ENCODE measurements around the gene LPO.

The LPO gene

DNA sequence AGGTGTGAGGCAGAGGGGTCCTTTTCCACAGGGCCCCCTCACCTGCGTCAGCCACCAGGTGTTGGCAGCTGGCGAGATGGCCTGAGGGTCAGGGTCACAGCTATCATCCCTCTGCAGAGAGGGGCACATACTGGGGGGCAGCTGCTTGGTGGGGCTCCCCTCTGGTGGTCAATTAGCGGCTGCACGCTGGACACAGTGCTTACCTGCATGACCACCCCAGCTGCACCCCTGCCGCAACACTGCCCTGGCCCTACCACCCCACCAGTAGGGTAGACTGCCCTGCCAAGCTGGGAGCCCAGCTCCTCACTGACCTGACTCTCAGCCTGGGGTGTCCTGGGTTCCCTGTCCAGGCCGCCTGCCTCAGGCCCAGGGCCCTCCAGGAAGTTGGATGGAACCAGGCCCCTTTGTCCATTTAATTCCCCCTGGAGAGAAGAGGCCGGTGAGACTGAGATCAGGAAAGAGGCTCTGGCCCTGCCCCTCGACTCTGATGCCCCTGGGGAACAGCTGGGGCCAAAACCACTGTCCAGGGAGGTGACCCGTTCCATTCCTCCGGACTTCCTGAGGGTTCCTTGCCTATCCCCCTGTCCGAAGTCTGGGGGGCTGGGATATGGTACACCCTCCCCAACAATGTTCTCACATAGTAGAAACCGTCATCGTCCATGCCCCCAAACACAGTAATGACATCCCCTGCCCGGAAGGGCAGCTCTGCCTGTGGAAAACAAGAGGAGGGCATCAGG is 66.5 kb downstream of the LPO start:
- TF ChIP-seq ZFP30 (CRISPR knock-in tag; IDR thresholded peaks at IDR 0.05): no peak
- TF ChIP-seq PPARA (CRISPR knock-in tag; IDR thresholded peaks at IDR 0.05; ENCODE audit: borderline replicate concordance): no peak
- no peak for TF ChIP-seq ISL1 (CRISPR knock-in tag; IDR thresholded peaks at IDR 0.05)
- TF ChIP-seq ZNF8 (CRISPR knock-in tag; IDR thresholded peaks at IDR 0.05): no peak
- no peak for TF ChIP-seq ZNF565 (CRISPR knock-in tag; conservative IDR thresholded peaks at IDR 0.05; ENCODE audit: low read depth)
- no peak for TF ChIP-seq ZNF70 (CRISPR knock-in tag; IDR thresholded peaks at IDR 0.05)
- TF ChIP-seq, protein P1, sequence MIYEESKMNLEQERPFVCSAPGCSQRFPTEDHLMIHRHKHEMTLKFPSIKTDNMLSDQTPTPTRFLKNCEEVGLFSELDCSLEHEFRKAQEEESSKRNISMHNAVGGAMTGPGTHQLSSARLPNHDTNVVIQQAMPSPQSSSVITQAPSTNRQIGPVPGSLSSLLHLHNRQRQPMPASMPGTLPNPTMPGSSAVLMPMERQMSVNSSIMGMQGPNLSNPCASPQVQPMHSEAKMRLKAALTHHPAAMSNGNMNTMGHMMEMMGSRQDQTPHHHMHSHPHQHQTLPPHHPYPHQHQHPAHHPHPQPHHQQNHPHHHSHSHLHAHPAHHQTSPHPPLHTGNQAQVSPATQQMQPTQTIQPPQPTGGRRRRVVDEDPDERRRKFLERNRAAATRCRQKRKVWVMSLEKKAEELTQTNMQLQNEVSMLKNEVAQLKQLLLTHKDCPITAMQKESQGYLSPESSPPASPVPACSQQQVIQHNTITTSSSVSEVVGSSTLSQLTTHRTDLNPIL (CRISPR knock-in tag; IDR thresholded peaks at IDR 0.05; ENCODE audit: low read depth): no peak
- TF ChIP-seq ESRRG (CRISPR knock-in tag; IDR thresholded peaks at IDR 0.05): no peak
- TF ChIP-seq SNAI2 (CRISPR knock-in tag; IDR thresholded peaks at IDR 0.05): no peak
- TF ChIP-seq TOX (CRISPR knock-in tag; IDR thresholded peaks at IDR 0.05; ENCODE audit: borderline replicate concordance): no peak
- TF ChIP-seq OSR1 (CRISPR knock-in tag; IDR thresholded peaks at IDR 0.05): no peak
- TF ChIP-seq BACH2 (CRISPR knock-in tag; IDR thresholded peaks at IDR 0.05; ENCODE audit: borderline replicate concordance): no peak
- no peak for TF ChIP-seq ARNTL (CRISPR knock-in tag; IDR thresholded peaks at IDR 0.05; ENCODE audit: borderline replicate concordance, low read depth)
- TF ChIP-seq TCF4 (CRISPR knock-in tag; IDR thresholded peaks at IDR 0.05; ENCODE audit: borderline replicate concordance): no peak
- ATAC-seq: no peak; the same call in 2 of the 3 replicates

DNA sequence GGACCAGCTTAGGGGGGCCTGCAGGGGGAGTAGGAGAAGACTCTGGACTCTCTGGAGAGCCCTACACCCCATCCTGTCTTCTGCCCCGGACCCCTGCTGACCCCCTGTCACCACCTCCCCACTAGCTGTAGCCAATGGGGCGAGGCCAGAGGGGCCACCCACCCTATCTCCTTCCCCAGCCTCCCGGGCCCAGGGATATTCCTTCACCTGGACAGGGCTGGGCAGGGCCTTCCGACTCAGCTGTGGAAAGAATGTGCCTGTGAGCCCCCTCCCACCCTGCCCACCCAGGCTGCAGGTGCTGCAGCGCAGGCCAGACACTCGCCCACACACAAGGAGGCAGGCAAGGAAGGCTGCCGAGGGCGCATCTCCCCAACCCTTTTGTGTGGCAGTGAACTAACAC is 67.2 kb downstream of the LPO start:
- no peak for ATAC-seq
- no peak for TF ChIP-seq TOX (CRISPR knock-in tag; IDR thresholded peaks at IDR 0.05; ENCODE audit: borderline replicate concordance)
- TF ChIP-seq, protein P2, sequence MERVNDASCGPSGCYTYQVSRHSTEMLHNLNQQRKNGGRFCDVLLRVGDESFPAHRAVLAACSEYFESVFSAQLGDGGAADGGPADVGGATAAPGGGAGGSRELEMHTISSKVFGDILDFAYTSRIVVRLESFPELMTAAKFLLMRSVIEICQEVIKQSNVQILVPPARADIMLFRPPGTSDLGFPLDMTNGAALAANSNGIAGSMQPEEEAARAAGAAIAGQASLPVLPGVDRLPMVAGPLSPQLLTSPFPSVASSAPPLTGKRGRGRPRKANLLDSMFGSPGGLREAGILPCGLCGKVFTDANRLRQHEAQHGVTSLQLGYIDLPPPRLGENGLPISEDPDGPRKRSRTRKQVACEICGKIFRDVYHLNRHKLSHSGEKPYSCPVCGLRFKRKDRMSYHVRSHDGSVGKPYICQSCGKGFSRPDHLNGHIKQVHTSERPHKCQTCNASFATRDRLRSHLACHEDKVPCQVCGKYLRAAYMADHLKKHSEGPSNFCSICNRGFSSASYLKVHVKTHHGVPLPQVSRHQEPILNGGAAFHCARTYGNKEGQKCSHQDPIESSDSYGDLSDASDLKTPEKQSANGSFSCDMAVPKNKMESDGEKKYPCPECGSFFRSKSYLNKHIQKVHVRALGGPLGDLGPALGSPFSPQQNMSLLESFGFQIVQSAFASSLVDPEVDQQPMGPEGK (CRISPR knock-in tag; IDR thresholded peaks at IDR 0.05; ENCODE audit: borderline replicate concordance): no peak
- no peak for TF ChIP-seq SNAI2 (CRISPR knock-in tag; IDR thresholded peaks at IDR 0.05)
- no peak for TF ChIP-seq ZC3H10 (CRISPR knock-in tag; IDR thresholded peaks at IDR 0.05)
- no peak for TF ChIP-seq PPARA (CRISPR knock-in tag; IDR thresholded peaks at IDR 0.05; ENCODE audit: borderline replicate concordance)
- TF ChIP-seq, protein P3, sequence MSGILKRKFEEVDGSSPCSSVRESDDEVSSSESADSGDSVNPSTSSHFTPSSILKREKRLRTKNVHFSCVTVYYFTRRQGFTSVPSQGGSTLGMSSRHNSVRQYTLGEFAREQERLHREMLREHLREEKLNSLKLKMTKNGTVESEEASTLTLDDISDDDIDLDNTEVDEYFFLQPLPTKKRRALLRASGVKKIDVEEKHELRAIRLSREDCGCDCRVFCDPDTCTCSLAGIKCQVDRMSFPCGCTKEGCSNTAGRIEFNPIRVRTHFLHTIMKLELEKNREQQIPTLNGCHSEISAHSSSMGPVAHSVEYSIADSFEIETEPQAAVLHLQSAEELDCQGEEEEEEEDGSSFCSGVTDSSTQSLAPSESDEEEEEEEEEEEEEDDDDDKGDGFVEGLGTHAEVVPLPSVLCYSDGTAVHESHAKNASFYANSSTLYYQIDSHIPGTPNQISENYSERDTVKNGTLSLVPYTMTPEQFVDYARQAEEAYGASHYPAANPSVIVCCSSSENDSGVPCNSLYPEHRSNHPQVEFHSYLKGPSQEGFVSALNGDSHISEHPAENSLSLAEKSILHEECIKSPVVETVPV (CRISPR knock-in tag; IDR thresholded peaks at IDR 0.05): no peak
- TF ChIP-seq, protein P1 (CRISPR knock-in tag; IDR thresholded peaks at IDR 0.05; ENCODE audit: low read depth): no peak
- no peak for TF ChIP-seq ZNF8 (CRISPR knock-in tag; IDR thresholded peaks at IDR 0.05)
- TF ChIP-seq ISL1 (CRISPR knock-in tag; IDR thresholded peaks at IDR 0.05): no peak

DNA sequence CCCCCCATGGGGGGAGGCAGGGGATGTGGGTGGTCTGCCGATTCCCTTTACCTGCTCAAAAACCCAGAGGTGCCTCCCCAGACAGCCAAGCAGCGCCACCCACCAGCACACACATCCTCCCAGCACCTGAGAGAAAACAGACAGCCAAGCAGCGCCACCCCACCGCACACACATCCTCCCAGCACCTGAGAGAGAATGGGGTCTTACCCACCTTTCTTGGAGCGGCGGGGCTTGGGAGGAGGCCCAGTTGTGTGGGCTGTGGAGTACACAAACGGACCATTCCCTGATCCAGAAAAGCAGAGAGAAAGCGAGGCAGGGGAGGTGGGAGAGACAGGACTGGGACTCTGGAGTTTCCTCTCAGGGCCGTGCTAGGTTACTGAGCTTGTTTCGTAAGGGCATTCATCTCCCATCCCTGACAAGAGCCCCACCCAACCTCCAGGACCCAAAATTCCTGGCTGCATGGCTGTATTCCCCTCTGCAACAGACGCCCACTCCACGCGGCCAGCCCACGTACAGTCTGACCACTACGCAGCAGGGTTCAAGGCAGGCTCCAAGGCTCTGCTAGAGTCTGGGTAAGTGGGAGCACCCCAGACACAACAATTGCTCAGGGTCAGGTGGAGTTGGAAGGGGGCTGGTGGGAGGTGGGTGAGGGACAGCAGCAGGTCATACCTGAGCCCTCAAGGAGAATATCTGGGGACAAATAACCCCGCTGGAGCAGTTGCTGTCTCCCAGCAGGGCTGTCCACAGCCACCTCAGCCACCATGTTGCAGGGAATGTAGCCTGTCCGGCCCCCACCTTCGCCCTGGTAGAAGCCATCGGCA is 68.0 kb downstream of the LPO start:
- no peak for ATAC-seq
- TF ChIP-seq, protein P3 (CRISPR knock-in tag; IDR thresholded peaks at IDR 0.05): no peak
- TF ChIP-seq ZNF8 (CRISPR knock-in tag; IDR thresholded peaks at IDR 0.05): no peak
